ENCODE data around the gene DNAH17. TPM values are rescaled to one million over a fixed set of nuclear protein-coding genes. Genes with fewer than 3 reads are reported as not detected.

Gene DNAH17
- total RNA-seq, 4 donors from 2014 or later, result under 0.01 TPM; not detected in 2

- 81 to 87% methylated on average over 25 to 26 of the region's 26 CpGs for WGBS, 2 donors
- TF ChIP-seq, protein P1, sequence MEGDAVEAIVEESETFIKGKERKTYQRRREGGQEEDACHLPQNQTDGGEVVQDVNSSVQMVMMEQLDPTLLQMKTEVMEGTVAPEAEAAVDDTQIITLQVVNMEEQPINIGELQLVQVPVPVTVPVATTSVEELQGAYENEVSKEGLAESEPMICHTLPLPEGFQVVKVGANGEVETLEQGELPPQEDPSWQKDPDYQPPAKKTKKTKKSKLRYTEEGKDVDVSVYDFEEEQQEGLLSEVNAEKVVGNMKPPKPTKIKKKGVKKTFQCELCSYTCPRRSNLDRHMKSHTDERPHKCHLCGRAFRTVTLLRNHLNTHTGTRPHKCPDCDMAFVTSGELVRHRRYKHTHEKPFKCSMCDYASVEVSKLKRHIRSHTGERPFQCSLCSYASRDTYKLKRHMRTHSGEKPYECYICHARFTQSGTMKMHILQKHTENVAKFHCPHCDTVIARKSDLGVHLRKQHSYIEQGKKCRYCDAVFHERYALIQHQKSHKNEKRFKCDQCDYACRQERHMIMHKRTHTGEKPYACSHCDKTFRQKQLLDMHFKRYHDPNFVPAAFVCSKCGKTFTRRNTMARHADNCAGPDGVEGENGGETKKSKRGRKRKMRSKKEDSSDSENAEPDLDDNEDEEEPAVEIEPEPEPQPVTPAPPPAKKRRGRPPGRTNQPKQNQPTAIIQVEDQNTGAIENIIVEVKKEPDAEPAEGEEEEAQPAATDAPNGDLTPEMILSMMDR (IDR thresholded peaks at IDR 0.05), result no peak
- no peak for TF ChIP-seq EP300 (IDR thresholded peaks at IDR 0.05)
- no peak for TF ChIP-seq POLR2A (IDR thresholded peaks at IDR 0.05)
- Histone ChIP-seq H3K27ac (no peak overlapping the region), H3K36me3 (no peaks in the 10 kb centered on the region), H3K27me3 (peaks cover 0 to 10% of the 10 kb centered on the region in 2 donors), H3K4me3 (no peak overlapping the region), H3K9me3 (no peaks in the 10 kb centered on the region), H3K4me1 (no peaks in the 10 kb centered on the region)
- DNase-seq (ENCODE audit: low spot score in 2 of 2), result no peak
Observed at GRCh38 chr17:78492116-78492799, 84.9 kb downstream of the DNAH17 start.

GRCh38 chr17:78491236-78492115 is 85.7 kb downstream of the DNAH17 start:
- Histone ChIP-seq H3K4me1 (no peaks in the 10 kb centered on the region), H3K36me3 (no peaks in the 10 kb centered on the region), H3K27ac (no peak overlapping the region), H3K9me3 (no peaks in the 10 kb centered on the region), H3K27me3 (peaks cover 0 to 10% of the 10 kb centered on the region in 2 donors), H3K4me3 (no peak overlapping the region)
- 87 to 89% methylated on average over 27 of the region's 31 CpGs for WGBS, 2 donors
- DNase-seq (ENCODE audit: low spot score in 2 of 2), result no peak
- no peak for TF ChIP-seq EP300 (IDR thresholded peaks at IDR 0.05)
- TF ChIP-seq, protein P1 (IDR thresholded peaks at IDR 0.05), result no peak
- no peak for TF ChIP-seq POLR2A (IDR thresholded peaks at IDR 0.05)

- Histone ChIP-seq H3K27ac (no peak overlapping the region), H3K9me3 (no peaks in the 10 kb centered on the region), H3K4me3 (no peak overlapping the region), H3K27me3 (peaks cover 0 to 10% of the 10 kb centered on the region in 2 donors), H3K4me1 (no peaks in the 10 kb centered on the region), H3K36me3 (no peaks in the 10 kb centered on the region)
- DNase-seq (ENCODE audit: low spot score in 2 of 2), result no peak
- no peak for TF ChIP-seq POLR2A (IDR thresholded peaks at IDR 0.05)
- TF ChIP-seq, protein P1 (IDR thresholded peaks at IDR 0.05), result no peak
- no peak for TF ChIP-seq EP300 (IDR thresholded peaks at IDR 0.05)
- 79 to 86% methylated on average over 5 to 15 of the region's 15 CpGs for WGBS, 2 donors
Observed at GRCh38 chr17:78490673-78491072, 86.5 kb downstream of the DNAH17 start.

DNA sequence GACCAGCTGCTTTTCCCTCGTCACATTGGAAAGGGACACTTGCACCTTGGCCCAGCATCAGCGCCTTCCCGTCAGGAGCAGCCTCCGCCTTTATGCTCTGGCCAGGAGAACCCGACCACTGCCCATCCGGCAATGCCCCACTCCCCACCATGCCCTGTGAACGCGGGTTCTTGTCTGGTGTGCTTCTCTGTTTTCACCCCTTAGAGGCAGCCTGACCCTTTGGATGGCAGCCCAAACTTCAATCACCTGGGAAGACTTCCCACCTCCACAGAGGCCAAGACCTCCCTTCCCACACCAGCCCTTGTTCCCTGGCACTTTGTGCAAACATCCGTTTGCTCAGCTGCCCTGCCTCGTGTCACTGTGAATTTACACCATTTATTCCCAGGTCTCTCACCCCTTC is 87.0 kb downstream of the DNAH17 start:
- DNase-seq (ENCODE audit: low spot score in 2 of 2), result no peak
- Histone ChIP-seq H3K4me3 (no peak overlapping the region), H3K9me3 (no peaks in the 10 kb centered on the region), H3K4me1 (no peaks in the 10 kb centered on the region), H3K27ac (no peak overlapping the region), H3K27me3 (peaks cover 0 to 10% of the 10 kb centered on the region in 2 donors), H3K36me3 (no peaks in the 10 kb centered on the region)
- 79 to 82% methylated on average over 10 of the region's 10 CpGs for WGBS, 2 donors
- TF ChIP-seq EP300 (IDR thresholded peaks at IDR 0.05), result no peak
- TF ChIP-seq, protein P1 (IDR thresholded peaks at IDR 0.05), result no peak
- TF ChIP-seq POLR2A (IDR thresholded peaks at IDR 0.05), result no peak
